Vagina (tissue), 2 donors: ENCODE measurements around the gene TBC1D2.

Experiments used
- CTCF ChIP-seq, 3 experiments: fragments of 450-650 bp in 2 of 3; fragments of 200-600 bp in 1 of 3; sonication (generic) in 1 of 3; IDR thresholded peaks; one replicate each; pipeline ENCODE4 v1.5.1; 2017 to 2019; ENCODE audit warnings: antibody characterized with exemption in 3 of 3, mild to moderate bottlenecking in 2 of 3, moderate library complexity in 2 of 3
- POLR2A ChIP-seq, 2 donors: fragments of 450-650 bp; IDR thresholded peaks; one replicate each; pipeline ENCODE4 v1.6.1; 2017; ENCODE audit warnings: antibody characterized with exemption in 2 of 2, mild to moderate bottlenecking in 2 of 2, moderate library complexity in 2 of 2

DNA sequence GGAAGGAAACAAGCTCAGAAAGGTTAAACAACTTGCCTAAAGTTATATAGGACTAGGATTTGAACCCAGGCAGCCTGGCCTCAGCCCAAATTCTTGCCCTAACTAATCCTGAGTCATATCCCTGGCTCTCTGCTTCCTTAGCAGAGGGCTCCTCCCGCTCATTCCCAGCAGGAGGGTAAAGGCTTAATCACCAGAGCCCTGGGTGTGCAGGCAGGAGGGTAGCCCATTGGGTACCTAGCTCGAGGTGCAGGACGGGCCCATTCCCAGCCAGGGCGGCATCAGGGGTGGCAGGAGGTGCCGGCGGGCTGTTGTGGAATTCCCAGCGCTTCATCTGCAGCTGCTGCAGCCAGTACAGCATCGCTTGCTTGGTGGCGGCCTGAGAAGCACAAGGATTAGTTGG lies 3.9 kb downstream of the TBC1D2 start:
- no peak for TF ChIP-seq CTCF (IDR thresholded peaks at IDR 0.05)
- TF ChIP-seq POLR2A (IDR thresholded peaks at IDR 0.05): no peak
